HepG2 (cell line): ENCODE results near the gene MIF4GD. TPM values are rescaled to one million over a fixed set of nuclear protein-coding genes. Genes with fewer than 3 reads are reported as not detected.
A peak's percentile ranks its signal among the peaks of the same experiment; 100 is the strongest.

Source experiments
- AKAP8 ChIP-seq: sonication (generic); formaldehyde crosslinking; IDR thresholded peaks from 2 replicates; pipeline ENCODE4 v1.5.1; 2020; ENCODE audit warnings: mild to moderate bottlenecking, missing genetic modification reagents
- CAMTA2 ChIP-seq: sonication (generic); formaldehyde crosslinking; IDR thresholded peaks from 2 replicates; pipeline ENCODE4 v1.4.0; 2020; ENCODE audit warnings: mild to moderate bottlenecking, missing genetic modification reagents, borderline replicate concordance
- CBFB ChIP-seq: sonication (generic); formaldehyde crosslinking; IDR thresholded peaks from 2 replicates; pipeline ENCODE4 v1.4.0; 2020; ENCODE audit warnings: missing genetic modification reagents
- CCDC6 ChIP-seq: sonication (generic); formaldehyde crosslinking; IDR thresholded peaks from 2 replicates; pipeline ENCODE4 v1.8.1; 2022; ENCODE audit warnings: mild to moderate bottlenecking, missing genetic modification reagents, moderate library complexity
- KDM2A ChIP-seq: sonication (generic); formaldehyde crosslinking; IDR thresholded peaks from 2 replicates; pipeline ENCODE4 v1.4.0; 2020; ENCODE audit warnings: low read depth, missing genetic modification reagents, borderline replicate concordance
- MAZ ChIP-seq, 2 experiments: sonication (generic) in 1 of 2; formaldehyde crosslinking in 1 of 2; IDR thresholded peaks; 2 replicates each; pipeline versions ENCODE4 v1.5.0 to v1.6.1; 2012 to 2020; ENCODE audit warnings: low read depth in 2 of 2, mild to moderate bottlenecking in 2 of 2, borderline replicate concordance in 1 of 2, improper control_type of control experiment in 1 of 2, low read length in 1 of 2, missing genetic modification reagents in 1 of 2, moderate library complexity in 1 of 2
- SIN3B ChIP-seq: fragments of 150-350 bp; IDR thresholded peaks from 2 replicates; pipeline ENCODE4 v1.6.1; 2014; ENCODE audit warnings: low read length
- XBP1 ChIP-seq: sonication (generic); formaldehyde crosslinking; IDR thresholded peaks from 2 replicates; pipeline ENCODE4 v1.5.0; 2020; ENCODE audit warnings: missing genetic modification reagents
- ZNF382 ChIP-seq: sonication (generic); formaldehyde crosslinking; IDR thresholded peaks from 2 replicates; pipeline ENCODE4 v1.5.0; 2020; ENCODE audit warnings: missing genetic modification reagents, mild to moderate bottlenecking, borderline replicate concordance
- ZSCAN9 ChIP-seq: IDR thresholded peaks from 2 replicates; pipeline ENCODE4 v1.6.1; 2016; ENCODE audit warnings: borderline replicate concordance
- polyA plus RNA-seq, 8 experiments: library from polyadenylated mRNA; depleted of rRNA in 3 of 8; stranded (reverse) in 7 of 8; unstranded in 1 of 8; fragments of >200 nt; fragmentation: Illumina TruSeq in 4 of 8; extraction: Trizol in 4 of 8; gene quantifications; 2 replicates each; pipeline versions ENCODE4 v1.2.1 to v1.2.3, GENCODE V29; 2011 to 2016; ENCODE audit warnings: low read depth in 4 of 8, missing spikeins in 1 of 8, mixed read lengths in 1 of 8; ENCODE audit not compliant: insufficient read depth in 1 of 8
- total RNA-seq, 5 experiments: library from RNA; depleted of rRNA; stranded (reverse); fragments of >200 nt; fragmentation: Illumina TruSeq; extraction: Trizol; gene quantifications; 2 replicates each; pipeline ENCODE4 v1.2.3, GENCODE V29; 2016; ENCODE audit warnings: low read depth in 1 of 5
- TF ChIP-seq, protein P1 (sequence below): sonication (generic); formaldehyde crosslinking; IDR thresholded peaks from 2 replicates; pipeline ENCODE4 v1.4.0; 2020; ENCODE audit warnings: missing genetic modification reagents, mild to moderate bottlenecking, borderline replicate concordance
- TF ChIP-seq, protein P2 (sequence below): sonication (generic); formaldehyde crosslinking; IDR thresholded peaks from 2 replicates; pipeline ENCODE4 v1.8.0; 2022; ENCODE audit warnings: mild to moderate bottlenecking, missing genetic modification reagents, borderline replicate concordance
- TF ChIP-seq, protein P3 (sequence below): sonication (generic); formaldehyde crosslinking; IDR thresholded peaks from 2 replicates; pipeline ENCODE4 v1.4.0; 2020; ENCODE audit warnings: missing genetic modification reagents
- TF ChIP-seq, protein P4 (sequence below): sonication (generic); formaldehyde crosslinking; IDR thresholded peaks from 2 replicates; pipeline ENCODE4 v1.4.0; 2020; ENCODE audit warnings: mild to moderate bottlenecking, missing genetic modification reagents, borderline replicate concordance
- TF ChIP-seq, protein P5 (sequence below): sonication (generic); formaldehyde crosslinking; IDR thresholded peaks from 2 replicates; pipeline ENCODE4 v1.8.1; 2023; ENCODE audit warnings: mild to moderate bottlenecking, inconsistent platforms, moderate library complexity, missing genetic modification reagents, borderline replicate concordance

Gene MIF4GD
- total and polyA plus RNA-seq, 2 of the 13 experiments (the other 11 are each of a cell fraction or from before 2014, with no cell fraction given), result 14.0 to 28.0 TPM

DNA sequence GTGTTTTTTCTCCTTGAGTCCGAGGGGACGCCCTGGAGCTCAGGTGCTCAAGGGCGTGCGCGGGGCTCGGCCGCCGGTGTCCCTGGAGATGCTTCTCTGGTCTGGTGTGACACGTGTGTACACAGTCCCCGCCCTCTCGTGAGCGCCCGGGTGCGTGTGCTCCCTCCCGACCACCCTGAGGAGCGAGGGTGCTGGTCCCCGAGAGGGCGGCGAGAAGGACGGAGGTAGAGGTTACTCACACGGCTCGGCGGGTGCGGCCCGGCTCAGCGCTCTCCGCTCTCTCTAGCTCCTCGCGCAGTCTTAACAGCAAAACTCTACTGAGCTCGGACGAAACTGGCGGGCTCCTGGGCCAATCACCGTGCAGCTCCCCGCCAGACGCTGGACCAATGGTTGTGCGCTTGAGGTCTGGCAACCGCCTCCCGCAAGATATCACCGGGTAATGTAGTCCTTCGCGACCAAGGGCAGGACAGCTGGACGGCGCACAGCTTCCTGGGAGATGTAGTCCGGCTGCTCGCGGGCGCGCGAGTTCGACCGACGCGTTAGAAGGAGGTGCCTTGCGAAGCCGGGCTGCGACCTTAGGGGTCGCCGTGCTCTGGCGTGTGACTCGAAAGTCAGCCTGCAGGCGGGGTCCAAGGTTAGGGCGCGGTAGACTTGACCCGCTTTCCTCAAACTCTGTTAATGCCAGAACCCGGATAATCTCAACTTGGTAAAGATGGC, 18.2 kb upstream of the MIF4GD start, which contains the start of gene SLC25A19 (continued):
- TF ChIP-seq, protein P1, sequence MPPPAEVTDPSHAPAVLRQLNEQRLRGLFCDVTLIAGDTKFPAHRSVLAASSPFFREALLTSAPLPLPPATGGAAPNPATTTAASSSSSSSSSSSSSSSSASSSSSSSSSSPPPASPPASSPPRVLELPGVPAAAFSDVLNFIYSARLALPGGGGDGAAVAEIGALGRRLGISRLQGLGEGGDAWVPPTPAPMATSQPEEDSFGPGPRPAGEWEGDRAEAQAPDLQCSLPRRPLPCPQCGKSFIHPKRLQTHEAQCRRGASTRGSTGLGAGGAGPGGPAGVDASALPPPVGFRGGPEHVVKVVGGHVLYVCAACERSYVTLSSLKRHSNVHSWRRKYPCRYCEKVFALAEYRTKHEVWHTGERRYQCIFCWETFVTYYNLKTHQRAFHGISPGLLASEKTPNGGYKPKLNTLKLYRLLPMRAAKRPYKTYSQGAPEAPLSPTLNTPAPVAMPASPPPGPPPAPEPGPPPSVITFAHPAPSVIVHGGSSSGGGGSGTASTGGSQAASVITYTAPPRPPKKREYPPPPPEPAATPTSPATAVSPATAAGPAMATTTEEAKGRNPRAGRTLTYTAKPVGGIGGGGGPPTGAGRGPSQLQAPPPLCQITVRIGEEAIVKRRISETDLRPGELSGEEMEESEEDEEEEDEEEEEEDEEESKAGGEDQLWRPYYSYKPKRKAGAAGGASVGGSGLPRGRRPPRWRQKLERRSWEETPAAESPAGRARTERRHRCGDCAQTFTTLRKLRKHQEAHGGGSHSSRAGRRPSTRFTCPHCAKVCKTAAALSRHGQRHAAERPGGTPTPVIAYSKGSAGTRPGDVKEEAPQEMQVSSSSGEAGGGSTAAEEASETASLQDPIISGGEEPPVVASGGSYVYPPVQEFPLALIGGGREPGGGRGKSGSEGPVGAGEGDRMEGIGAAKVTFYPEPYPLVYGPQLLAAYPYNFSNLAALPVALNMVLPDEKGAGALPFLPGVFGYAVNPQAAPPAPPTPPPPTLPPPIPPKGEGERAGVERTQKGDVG (CRISPR knock-in tag), result peak; percentile 95; the same call in 1 of the 2 replicates
- TF ChIP-seq, protein P2, sequence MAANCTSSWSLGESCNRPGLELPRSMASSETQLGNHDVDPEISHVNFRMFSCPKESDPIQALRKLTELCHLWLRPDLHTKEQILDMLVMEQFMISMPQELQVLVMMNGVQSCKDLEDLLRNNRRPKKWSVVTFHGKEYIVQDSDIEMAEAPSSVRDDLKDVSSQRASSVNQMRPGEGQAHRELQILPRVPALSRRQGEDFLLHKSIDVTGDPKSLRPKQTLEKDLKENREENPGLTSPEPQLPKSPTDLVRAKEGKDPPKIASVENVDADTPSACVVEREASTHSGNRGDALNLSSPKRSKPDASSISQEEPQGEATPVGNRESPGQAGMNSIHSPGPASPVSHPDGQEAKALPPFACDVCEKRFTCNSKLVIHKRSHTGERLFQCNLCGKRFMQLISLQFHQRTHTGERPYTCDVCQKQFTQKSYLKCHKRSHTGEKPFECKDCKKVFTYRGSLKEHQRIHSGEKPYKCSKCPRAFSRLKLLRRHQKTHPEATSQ, result peak; percentile 42; the same call in 1 of the 2 replicates
- TF ChIP-seq MAZ (IDR thresholded peaks at IDR 0.05; ENCODE audit: borderline replicate concordance, low read depth, low read length) (no peak), MAZ (CRISPR knock-in tag; IDR thresholded peaks at IDR 0.05; ENCODE audit: low read depth) (peak; percentile 82), CAMTA2 (CRISPR knock-in tag) (peak; percentile 96; the same call in 1 of the 2 replicates), CCDC6 (CRISPR knock-in tag) (peak; percentile 97; the same call in 1 of the 2 replicates), SIN3B (0 out of 2 replicates have a peak, but pooled peaks have one; percentile 67), XBP1 (CRISPR knock-in tag) (no peak), ZNF382 (no peak), CBFB (CRISPR knock-in tag) (peak; percentile 87), ZSCAN9 (CRISPR knock-in tag) (peak; percentile 51; the same call in 1 of the 2 replicates), KDM2A (CRISPR knock-in tag) (peak; percentile 91), AKAP8 (CRISPR knock-in tag) (peak; percentile 52; the same call in 1 of the 2 replicates)
- TF ChIP-seq, protein P3, sequence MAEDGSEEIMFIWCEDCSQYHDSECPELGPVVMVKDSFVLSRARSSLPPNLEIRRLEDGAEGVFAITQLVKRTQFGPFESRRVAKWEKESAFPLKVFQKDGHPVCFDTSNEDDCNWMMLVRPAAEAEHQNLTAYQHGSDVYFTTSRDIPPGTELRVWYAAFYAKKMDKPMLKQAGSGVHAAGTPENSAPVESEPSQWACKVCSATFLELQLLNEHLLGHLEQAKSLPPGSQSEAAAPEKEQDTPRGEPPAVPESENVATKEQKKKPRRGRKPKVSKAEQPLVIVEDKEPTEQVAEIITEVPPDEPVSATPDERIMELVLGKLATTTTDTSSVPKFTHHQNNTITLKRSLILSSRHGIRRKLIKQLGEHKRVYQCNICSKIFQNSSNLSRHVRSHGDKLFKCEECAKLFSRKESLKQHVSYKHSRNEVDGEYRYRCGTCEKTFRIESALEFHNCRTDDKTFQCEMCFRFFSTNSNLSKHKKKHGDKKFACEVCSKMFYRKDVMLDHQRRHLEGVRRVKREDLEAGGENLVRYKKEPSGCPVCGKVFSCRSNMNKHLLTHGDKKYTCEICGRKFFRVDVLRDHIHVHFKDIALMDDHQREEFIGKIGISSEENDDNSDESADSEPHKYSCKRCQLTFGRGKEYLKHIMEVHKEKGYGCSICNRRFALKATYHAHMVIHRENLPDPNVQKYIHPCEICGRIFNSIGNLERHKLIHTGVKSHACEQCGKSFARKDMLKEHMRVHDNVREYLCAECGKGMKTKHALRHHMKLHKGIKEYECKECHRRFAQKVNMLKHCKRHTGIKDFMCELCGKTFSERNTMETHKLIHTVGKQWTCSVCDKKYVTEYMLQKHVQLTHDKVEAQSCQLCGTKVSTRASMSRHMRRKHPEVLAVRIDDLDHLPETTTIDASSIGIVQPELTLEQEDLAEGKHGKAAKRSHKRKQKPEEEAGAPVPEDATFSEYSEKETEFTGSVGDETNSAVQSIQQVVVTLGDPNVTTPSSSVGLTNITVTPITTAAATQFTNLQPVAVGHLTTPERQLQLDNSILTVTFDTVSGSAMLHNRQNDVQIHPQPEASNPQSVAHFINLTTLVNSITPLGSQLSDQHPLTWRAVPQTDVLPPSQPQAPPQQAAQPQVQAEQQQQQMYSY (CRISPR knock-in tag), result no peak; the same call in 1 of the 2 replicates
- TF ChIP-seq, protein P4, sequence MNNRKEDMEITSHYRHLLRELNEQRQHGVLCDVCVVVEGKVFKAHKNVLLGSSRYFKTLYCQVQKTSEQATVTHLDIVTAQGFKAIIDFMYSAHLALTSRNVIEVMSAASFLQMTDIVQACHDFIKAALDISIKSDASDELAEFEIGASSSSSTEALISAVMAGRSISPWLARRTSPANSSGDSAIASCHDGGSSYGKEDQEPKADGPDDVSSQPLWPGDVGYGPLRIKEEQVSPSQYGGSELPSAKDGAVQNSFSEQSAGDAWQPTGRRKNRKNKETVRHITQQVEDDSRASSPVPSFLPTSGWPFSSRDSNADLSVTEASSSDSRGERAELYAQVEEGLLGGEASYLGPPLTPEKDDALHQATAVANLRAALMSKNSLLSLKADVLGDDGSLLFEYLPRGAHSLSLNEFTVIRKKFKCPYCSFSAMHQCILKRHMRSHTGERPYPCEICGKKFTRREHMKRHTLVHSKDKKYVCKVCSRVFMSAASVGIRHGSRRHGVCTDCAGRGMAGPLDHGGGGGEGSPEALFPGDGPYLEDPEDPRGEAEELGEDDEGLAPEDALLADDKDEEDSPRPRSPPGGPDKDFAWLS (CRISPR knock-in tag), result no peak
- TF ChIP-seq, protein P5, sequence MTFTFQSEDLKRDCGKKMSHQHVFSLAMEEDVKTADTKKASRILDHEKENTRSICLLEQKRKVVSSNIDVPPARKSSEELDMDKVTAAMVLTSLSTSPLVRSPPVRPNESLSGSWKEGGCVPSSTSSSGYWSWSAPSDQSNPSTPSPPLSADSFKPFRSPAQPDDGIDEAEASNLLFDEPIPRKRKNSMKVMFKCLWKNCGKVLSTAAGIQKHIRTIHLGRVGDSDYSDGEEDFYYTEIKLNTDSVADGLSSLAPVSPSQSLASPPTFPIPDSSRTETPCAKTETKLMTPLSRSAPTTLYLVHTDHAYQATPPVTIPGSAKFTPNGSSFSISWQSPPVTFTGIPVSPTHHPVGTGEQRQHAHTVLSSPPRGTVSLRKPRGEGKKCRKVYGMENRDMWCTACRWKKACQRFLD (CRISPR knock-in tag), result peak; percentile 91
